Pons (tissue), 1 donor: ENCODE data around the gene TTLL8.
A peak's percentile ranks its signal among the peaks of the same experiment; 100 is the strongest.

Source experiments
- DNase-seq: peaks from one replicate; pipeline ENCODE4 v3.0.0-alpha.2; 2016; ENCODE audit warnings: low spot score

TTLL8 gene

DNA sequence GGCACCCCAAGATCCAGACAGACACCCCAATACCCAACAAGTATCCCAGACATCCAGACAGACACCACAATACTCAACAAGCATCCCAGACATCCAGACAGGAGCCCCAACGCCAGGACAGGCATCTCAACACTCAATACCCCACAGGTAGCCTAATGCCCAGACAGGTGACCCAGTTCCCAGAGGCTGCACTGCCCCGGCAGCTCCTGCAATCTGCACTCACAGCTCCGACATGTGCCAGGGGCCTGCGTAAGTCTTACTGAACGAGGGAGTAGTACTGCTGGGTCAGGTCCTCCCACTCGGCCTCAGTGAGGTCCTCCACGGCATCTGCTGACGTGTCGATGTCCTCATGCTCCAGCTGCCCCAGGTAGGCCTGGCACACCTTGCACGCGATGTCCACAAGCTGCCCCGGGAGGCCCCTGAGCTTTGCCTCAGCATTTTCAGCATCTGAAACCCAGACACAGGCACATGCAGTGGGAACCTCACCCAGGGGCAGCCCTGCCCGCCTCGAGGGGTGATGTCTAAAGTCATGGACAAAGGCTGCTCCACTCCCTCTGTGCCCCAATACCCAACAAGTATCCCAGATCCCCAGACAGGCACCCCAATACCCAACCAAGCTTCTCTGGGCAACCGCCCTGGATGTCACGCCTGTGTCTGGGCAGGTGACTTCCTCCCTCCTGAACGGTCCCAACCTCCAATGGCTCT, 16.6 kb downstream of the TTLL8 start:
- DNase-seq, result no peak

DNA sequence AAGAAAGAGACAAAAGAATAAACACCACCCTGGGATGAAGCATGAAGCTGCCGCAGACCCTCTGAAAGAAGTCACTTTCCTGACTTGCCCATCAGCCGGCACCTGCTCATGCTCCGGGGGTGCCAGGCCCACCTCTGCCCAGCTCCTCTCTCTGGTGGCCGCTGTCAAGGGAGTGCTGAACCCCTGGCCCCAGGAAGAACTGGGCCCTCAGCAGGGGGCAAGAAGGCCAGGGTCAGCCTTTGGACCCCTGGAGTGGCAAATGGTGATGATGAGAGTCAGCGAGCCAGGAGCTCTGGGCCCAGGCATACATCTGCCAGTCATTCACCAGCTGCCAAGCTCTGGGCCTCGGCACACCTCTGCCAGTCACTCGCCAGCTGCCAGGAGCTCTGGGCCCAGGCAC, 17.4 kb downstream of the TTLL8 start:
- no peak for DNase-seq

DNA sequence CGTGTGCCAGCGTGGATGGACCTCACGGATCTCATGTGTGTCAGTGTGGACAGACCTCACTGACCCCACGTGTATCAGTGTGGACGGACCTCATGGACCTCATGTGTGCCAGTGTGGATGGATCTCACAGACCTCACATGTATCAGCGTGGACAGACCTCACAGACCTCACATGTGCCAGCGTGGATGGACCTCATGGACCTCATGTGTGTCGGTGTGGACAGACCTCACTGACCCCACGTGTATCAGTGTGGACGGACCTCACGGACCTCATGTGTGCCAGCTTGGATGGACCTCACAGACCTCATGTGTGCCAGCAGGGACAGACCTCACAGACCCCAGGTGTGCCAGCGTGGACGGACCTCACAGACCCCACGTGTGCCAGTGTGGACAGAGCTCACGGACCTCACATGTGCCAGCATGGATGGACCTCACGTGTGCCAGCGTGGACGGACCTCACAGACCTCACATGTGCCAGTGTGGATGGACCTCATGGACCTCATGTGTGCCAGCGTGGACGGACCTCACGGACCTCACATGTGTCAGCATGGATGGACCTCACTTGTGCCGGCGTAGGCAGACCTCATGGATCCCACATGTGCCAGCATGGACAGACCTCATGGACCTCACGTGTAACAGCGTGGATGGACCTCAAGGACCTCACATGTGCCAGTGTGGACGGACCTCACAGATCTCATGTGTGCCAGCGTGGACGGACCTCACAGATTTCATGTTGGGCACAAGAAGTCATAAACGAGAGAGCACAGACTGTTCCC, 18.2 kb downstream of the TTLL8 start:
- no peak for DNase-seq

DNA sequence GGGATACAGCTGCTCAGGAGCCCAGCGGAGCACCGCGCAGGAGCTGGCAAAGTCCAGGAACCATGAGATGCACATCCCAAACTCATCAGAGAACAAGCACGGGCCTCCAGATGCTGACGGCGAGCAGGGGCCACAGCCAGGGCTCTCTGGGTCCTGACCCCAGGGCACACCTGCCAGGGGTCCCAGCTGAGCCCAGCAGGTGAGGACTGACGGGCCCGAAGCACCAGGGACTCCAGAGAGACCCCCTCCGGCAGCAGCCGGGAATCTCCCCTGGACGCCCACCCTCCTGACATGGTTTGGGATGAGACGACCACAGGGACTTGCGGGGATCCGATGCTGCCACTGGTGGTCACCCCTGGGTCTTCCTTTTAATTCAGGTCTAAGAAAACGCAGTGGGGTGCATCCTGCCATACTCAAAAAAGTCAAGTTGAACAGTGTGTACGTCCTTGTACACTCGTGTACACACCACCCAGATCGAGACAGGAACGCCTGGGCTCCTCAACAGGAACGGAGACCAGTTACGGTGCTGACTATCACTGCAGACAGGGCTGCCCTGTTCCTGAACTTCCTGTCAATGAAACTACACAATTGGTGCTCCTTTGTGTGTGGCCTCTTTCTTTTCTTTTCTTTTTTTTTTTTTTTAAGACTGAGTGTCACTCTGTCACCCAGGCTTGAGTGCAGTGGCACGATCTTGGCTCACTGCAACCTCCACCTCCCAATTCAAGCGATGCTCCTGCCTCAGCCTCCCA, 21.9 kb downstream of the TTLL8 start:
- DNase-seq, result no peak

GRCh38 chr22:50035131-50035881, 22.8 kb downstream of the TTLL8 start:
- DNase-seq, result no peak

DNA sequence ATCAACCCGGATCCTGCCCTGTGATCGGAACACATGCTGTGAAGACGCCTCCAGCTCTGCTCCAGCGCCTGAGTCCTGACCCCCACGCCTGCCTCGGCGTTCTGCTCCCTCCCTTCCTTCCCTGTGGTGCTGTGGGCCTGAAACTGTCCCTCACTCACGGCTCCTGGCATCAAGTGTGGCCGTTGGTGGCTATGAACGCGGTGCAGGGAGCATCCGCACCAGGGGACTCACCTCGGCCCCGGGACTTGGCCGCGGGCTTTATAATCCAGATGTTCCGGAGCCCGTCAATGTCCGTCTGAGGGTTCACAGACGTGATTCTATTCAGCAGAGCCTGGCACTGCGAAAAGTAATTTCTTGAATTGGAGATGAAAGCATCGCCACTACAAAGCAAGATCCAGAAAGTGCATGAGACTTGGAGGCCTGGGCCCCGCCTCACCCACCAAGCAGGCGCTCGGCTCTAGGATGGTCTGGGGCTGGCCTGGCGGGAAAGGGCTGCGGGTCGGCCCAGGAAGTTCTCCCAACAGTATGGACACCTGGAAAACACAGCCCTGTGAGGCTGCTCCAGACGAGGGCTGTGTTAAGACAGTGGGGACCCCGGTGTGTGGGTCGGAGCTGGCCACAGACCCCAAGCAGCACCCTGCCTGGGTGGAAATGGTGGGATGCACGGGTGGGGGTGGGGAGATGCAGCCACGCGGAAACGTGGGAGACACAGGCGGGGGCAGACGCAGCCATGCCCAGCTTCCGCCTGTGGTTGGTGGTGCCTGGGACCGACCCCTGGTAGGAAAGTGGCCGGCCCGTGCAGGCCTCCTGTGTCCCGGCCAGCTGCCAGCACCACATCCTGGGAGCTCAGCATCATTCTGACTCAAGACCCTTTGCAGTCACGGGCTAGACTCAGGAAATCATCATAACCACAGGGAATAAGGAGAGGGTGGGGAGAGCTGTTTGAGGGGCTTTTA, 23.7 kb downstream of the TTLL8 start:
- no peak for DNase-seq

DNA sequence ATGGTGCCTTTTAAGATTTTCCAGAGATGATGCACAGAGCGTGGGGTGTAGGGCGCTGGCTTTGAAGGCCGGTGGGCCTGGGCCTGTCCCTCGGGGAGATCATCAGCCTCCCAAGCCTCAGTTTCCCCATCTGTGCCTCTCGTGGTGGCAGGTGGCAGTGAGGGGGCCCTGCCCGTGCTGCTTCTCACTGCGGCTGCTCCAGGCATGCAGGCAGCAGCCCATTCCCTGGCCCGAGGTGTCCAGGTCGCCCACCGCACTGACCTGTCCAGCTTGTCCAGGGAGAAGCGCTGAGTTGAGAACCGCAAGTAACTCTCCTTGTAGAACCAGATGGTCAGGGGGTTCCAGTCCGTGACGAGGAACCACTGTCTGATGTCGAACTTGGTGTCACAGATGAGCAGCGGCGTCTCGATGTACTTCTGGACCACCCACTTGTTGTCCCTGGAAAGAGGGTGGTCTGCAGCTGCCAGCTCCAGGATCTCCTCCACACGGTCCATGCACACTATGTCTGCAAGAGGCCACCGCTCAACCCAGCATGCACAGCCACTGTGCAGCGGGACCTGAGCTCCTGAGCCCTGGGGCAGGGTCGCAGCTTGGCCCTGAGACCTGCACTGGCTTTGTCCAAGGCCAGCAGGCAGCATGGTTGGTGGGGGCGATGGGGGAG, 25.0 kb downstream of the TTLL8 start:
- DNase-seq, result no peak

DNA sequence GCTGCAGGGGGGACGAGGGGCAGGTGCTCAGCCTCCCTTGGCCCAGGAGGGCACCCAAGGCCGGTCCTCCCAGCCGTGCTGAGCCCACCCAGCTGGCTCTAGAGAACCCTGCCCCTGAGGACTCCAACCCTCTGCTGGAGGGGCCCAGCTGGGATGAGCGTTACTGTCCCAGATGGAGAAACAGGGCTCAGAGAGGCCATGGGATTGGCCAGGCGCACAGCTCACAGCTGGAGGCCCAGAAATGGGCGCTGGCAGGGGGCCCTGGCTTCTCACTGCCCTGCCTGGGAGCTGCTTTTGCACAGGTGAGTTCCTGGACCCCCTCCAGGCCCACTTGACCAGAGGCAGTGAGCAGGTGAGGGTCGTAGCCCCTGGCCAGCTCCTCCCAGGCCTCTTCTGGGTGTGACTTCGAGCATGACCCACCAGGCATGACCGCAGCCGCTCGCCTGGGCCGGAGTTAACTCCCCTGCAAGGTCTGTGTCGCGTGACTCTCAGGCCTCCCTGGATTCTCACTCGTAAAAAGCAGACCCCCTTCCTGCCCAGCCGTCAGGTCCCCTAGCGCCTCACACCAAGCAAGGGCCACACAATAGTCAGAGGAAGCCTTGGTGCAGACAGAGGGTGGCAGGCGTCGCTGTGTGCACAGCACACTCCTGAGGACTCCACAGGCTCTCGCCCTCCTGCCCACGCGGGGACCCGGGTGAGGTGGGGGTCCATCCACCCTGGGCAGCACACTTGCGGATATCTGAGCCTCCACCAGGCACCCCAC, 25.8 kb downstream of the TTLL8 start:
- no peak for DNase-seq

- DNase-seq, result no peak
Observed at GRCh38 chr22:50031189-50032091, 26.7 kb downstream of the TTLL8 start.

DNA sequence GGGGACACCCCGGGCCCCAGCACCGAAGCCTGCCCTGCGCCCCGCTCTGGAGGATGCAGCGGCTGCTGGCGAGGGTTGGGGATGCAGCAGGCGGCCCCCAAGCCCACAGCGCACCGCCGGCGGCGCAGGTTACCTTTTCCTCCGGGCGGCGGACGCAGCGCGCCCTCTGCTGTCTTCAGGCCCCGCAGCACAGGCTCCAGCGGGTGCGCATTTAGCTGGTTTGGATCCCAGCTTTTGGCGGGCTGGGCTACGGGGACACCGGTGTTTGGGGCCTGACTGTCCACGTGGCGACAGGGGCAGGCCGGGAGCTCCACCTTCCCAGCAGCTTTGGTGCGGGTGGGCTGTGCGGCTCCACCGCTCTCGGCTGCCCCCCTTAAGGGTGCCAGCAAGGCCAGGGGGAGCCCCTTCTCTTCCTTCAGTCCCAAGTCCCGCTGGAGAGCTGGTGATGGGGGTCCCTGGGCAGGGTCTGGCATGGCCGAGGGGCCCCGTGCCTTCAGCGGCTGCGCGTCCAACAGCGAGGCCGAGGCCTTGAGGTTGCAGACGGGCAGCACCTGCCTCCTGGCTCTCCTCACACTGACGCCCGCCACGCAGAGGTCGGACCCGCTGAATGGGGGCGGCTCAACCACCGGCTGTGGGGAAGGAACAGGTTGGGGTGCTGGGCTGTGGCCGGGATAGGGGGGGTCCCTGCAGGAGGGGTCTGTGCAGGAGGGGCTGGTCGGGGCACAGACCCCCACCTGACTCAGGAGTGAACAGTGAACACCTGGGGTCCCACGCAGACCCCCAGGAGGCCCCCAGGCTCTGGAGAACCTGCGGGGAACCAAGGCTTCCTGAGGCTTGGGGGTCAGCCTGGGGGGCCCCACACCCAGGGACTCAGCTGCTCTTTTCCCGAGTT, 27.6 kb downstream of the TTLL8 start:
- DNase-seq, result peak; percentile 25

DNA sequence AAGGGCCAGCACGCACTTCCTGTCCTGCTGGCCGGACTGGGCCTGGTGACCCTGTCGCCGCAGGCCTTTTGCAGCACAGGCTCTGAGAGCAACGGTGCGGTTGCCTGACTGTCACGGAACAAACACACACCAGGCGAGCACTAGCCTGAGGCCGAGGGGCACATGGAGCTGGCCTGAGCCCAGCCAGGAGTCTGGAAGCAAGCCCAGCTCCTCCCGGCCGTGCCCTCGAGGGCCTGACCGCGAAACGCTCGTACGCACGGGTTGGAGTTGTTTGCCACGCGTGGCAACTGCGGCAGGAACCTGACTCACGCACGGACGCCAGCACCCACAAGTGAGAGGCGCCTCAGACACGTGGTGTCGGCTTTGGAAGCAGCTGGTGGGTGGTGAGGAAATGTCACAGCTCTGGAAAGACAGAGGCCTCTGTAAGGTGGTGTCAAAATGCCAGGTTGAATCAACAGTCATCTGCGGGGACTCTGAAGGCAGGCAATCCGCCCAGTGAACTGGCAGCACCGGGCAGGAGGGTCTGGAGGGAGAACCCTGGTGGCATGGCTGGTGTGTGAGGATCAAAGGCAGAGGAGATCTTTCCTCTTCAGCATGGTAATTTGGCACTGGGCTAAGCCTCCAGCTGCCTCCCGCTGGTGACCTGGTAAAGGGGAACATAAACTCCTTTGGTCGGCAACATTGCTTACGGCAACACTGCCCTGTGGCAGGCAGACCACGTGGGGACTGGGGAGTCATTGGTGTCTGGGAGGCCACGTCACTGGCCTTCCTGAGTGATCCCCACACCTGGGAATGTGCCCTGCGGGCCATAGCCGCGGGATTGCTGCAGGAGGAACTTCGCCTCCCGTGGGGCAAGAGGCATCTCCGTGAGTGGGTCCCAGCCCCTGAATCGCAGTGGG, 30.2 kb downstream of the TTLL8 start:
- DNase-seq, result no peak

DNA sequence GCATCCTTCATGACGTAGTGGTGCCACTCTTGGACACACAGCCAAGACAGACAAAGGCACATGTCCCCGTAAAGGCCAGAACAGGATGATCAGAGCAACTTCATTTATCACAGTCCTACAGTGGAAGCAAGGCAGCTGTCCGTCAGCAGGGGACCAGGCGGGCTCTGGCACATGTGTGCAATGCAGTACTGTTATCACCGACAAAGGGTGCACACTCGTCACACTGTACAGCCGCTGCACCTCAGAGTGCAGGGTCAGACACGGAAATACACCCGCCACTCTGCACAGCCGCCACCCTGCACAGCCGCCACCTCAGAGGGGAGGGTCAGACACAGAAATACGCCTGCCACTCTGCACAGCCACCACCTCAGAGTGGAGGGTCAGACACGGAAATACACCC, 32.1 kb downstream of the TTLL8 start:
- no peak for DNase-seq

DNA sequence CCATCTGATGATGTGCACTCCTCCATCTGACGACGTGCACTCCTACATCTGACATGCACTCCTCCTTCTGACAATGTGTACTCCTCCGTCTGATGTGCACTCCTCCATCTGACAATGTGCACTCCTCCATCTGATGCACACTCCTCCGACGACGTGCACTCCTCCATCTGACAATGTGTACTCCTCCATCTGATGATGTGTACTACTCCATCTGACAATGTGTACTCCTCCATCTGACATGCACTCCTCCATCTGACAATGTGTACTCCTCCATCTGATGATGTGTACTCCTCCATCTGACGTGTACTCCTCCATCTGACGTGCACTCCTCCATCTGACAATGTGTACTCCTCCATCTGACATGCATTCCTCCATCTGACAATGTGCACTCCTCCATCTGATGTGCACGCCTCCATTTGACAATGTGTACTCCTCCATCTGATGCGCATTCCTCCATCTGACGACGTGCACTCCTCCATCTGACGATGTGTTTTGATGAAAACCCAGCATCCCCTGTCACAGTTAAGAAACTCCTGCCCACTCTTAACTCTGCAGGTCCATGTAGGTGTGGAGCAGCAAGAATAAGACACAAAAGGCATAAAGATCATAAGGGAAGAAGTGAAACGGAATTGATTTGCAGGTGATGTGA, 35.8 kb downstream of the TTLL8 start:
- no peak for DNase-seq

DNA sequence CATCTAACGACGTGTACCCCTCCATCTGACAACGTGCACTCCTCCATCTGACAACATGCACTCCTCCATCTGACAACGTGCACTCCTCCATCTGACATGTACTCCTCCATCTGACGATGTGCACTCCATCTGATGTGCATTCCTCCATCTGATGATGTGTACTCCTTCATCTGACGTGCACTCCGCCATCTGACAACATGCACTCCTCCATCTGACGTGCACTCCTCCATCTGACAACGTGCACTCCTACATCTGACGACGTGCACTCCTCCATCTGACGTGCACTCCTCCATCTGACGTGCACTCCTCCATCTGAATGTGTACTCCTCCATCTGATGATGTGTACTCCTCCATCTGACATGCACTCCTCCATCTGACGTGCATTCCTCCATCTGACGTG, 37.5 kb downstream of the TTLL8 start:
- DNase-seq, result no peak

DNA sequence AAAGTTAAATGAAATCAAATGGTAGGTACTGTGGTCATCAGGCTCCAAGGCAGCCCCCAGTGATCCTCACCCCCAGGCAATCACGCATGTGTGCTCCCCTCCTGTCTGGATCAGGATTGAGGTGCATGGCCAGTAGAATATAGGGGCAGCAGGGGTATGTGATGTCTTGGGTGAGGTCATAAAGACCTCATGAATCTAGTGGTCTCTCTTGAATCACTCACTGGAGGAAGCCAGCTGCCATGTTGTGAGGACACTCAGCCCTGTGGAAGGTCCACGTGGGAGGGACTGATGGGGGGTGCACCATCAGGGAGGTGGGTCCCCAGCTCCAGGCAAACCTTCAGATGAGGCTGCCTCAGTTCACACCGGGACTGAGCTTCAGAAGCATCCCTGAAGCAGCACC, 38.8 kb downstream of the TTLL8 start:
- no peak for DNase-seq
